Sigmoid colon (tissue), 4 donors: ENCODE data around the gene SNX24.

Experiments
- CTCF ChIP-seq, 4 experiments: fragments of 450-650 bp in 3 of 4; fragments of 200-600 bp in 1 of 4; IDR thresholded peaks; one replicate each; pipeline ENCODE4 v1.5.1; 2016 to 2019; ENCODE audit warnings: antibody characterized with exemption in 4 of 4, mild to moderate bottlenecking in 3 of 4, moderate library complexity in 2 of 4
- EP300 ChIP-seq, 4 donors: sonication (generic); formaldehyde crosslinking; IDR thresholded peaks; one replicate each; pipeline ENCODE4 v1.6.1; 2017; ENCODE audit warnings: antibody characterized with exemption in 4 of 4
- POLR2A ChIP-seq, 2 donors: fragments of 450-650 bp; IDR thresholded peaks; one replicate each; pipeline ENCODE4 v1.6.1; 2016; ENCODE audit warnings: antibody characterized with exemption in 2 of 2, mild to moderate bottlenecking in 2 of 2, moderate library complexity in 2 of 2
- POLR2AphosphoS5 ChIP-seq, 4 donors: sonication (generic); formaldehyde crosslinking; IDR thresholded peaks; one replicate each; pipeline ENCODE4 v1.6.1; 2017; ENCODE audit warnings: antibody characterized with exemption in 4 of 4

GRCh38 chr5:122870219-122870856 is 24.9 kb downstream of the SNX24 start:
- TF ChIP-seq CTCF (IDR thresholded peaks at IDR 0.05) (no peak), POLR2AphosphoS5 (IDR thresholded peaks at IDR 0.05) (no peak), POLR2A (IDR thresholded peaks at IDR 0.05) (no peak), EP300 (IDR thresholded peaks at IDR 0.05) (no peak)
